GM10266 (cell line): Measurements from ENCODE around the gene FGA.
A peak's percentile ranks its signal among the peaks of the same experiment; 100 is the strongest.

Experiments used
- DNase-seq: peaks from one replicate; pipeline ENCODE4 v3.0.0; 2012; ENCODE audit errors: extremely low spot score
- CTCF ChIP-seq: IDR thresholded peaks from 2 replicates; pipeline ENCODE4 v1.5.1; 2012; ENCODE audit warnings: mild to moderate bottlenecking, low read depth; ENCODE audit not compliant: control insufficient read depth, insufficient read depth; ENCODE audit errors: missing control alignments

FGA gene

DNA sequence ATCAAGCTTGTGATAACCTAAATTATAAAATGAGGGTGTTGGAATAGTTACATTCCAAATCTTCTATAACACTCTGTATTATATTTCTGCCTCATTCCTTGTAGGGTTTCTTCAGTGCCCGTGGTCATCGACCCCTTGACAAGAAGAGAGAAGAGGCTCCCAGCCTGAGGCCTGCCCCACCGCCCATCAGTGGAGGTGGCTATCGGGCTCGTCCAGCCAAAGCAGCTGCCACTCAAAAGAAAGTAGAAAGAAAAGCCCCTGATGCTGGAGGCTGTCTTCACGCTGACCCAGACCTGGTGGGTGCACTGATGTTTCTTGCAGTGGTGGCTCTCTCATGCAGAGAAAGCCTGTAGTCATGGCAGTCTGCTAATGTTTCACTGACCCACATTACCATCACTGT lies 24.8 kb downstream of the FGA start:
- DNase-seq = no peak
- TF ChIP-seq CTCF = no peak

DNA sequence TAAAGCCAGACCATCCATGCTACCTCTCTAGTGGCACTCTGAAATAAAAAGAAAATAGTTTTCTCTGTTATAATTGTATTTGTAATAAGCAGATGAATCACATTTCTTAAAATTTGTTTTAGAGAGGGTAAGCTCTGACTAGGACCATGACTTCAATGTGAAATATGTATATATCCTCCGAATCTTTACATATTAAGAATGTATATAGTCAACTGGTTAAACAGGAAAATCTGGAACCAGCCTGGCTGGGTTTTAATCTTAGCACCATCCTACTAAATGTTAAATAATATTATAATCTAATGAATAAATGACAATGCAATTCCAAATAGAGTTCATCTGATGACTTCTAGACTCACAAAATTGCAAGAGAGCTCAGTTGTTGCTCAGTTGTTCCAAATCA lies 26.2 kb downstream of the FGA start:
- no peak for DNase-seq
- TF ChIP-seq CTCF = no peak

DNA sequence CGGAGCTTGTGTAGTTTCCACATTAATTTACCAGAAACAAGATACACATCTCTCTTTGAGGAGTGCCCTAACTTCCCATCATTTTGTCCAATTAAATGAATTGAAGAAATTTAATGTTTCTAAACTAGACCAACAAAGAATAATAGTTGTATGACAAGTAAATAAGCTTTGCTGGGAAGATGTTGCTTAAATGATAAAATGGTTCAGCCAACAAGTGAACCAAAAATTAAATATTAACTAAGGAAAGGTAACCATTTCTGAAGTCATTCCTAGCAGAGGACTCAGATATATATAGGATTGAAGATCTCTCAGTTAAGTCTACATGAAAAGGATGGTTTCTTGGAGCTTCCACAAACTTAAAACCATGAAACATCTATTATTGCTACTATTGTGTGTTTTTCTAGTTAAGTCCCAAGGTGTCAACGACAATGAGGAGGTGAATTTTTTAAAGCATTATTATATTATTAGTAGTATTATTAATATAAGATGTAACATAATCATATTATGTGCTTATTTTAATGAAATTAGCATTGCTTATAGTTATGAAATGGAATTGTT lies 27.8 kb downstream of the FGA start, which contains the start of gene FGB:
FGB (plus strand) TSS at position 315 of the 558 bp plus-strand sequence; CDS start at position 323, 8 bp downstream.
- no peak for TF ChIP-seq CTCF
- DNase-seq = no peak

- no peak for DNase-seq
- TF ChIP-seq CTCF = no peak
Measured at GRCh38 chr4:154560824-154561231, 29.7 kb downstream of the FGA start.

GRCh38 chr4:154560419-154560801 lies 30.1 kb downstream of the FGA start:
- no peak for DNase-seq
- no peak for TF ChIP-seq CTCF

DNA sequence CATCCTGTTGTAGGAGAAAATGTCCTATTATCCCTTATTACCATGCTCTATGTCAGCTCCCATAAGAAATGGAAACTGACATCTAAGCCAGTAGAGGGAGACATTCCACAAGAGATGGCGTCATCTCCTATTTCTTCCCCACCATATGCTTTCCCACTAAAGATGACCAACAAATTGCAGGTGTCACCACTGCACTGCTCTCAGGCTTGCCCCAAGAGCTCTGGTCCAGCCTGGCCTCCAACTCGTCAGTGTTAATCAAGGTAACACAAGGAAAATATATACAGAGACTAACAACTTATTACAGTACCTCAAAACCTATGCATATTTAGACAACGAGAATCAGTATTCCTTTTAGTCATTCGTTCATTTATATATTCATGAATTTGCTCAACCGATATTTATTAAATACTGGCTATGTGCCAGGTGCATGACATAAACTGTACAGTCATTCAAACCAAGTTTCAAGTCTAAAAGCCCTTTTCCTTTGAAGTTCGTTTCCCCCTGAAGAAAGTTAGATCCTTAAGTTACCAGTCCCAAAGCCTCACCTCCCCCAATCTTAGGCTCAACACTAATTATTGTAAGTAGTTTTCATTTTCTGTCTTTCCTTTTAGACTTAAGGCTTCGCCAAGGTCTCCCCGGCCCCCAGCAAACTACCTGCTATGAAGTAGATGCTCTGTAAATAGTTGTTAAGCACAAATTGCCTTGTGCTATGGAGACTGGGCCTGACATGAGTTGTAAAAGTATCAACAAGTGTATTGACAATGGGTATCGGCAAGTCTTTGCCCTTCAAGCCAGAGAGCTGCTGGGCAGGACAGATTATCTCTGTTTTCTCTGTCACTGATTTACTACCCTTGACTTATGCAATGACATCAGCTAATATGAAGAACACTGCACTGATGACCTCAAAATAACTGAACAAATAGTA lies 30.8 kb downstream of the FGA start:
- TF ChIP-seq CTCF = peak; percentile 61
- DNase-seq = peak; percentile 56

GRCh38 chr4:154559141-154559493 lies 31.4 kb downstream of the FGA start:
- DNase-seq = no peak
- no peak for TF ChIP-seq CTCF
